GM18498 (cell line): ENCODE results near the gene SLC44A4.
A peak's percentile ranks its signal among the peaks of the same experiment; 100 is the strongest.

Source experiments
- ATAC-seq: cut with Tn5 transposase; IDR thresholded peaks from one replicate; pipeline ENCODE4 v1.9.1; 2021; ENCODE audit warnings: mild to moderate bottlenecking, moderate library complexity; ENCODE audit not compliant: unreplicated experiment

Gene SLC44A4

DNA sequence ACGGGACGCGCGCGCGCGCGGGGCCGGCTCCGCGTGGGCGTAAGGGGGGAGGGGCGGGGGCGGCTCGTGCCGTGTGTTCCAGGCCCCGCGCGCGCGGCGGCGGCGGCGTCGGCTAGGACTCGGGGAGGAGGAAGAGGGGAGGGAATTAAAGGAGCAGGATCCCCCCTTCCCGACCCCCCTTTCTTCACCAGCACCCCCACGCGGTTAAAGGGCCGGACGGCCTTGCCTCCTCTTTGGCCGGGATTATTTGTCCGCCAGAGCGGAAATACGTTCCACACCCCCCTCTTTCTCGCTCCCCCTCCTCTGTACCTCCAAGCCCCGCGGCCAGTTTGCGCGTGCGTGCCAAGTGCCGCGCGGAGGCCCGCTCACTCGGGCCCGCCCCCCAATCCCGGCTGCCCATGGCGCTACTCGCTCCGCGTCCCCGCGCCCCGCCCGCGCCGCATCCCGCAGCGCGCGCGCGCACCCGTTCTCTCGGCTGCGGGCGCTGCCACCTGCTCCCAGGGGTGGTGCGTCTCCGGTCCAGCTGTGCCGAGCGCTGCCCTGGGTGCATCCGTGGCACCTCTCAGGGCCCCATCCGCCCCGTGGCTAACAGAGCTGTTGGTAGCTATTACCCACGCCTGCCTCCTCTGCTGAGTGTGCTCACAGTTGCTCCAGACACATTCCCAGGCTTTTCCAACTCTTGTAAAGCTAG lies 23.3 kb upstream of the SLC44A4 start, which contains the start of gene ZBTB12:
TSS of gene ZBTB12 (minus strand) at position 134 of the 691 bp plus-strand sequence. CDS start 781 bp downstream, outside the sequence.
- ATAC-seq: peak; percentile 65

DNA sequence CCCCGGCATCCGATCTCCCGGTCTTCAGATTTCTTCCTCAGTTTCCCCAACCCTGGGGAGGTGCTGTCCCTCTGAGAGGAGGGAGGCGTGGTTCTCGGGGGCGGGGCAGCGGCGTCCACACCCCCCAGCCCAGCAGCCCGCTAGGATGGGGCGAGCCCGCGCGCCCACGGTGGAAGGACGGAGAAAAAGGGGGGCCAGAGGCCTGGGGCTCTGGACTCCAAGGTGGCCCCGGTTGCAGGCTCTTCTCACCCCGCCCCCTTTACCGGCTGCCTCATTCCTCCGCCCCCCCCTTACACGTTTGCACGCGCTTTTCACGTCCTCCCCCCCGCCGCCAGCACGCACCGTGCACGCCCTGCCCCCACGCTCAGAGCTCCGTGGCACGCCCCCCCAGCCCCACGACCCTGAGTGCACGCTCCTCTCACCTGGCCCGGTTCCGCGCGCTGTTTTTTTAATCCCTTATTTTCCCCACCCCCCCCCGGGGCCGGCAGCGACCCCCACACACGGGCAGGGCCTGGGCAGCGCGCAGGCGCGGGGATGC lies 22.7 kb upstream of the SLC44A4 start:
- ATAC-seq: no peak

DNA sequence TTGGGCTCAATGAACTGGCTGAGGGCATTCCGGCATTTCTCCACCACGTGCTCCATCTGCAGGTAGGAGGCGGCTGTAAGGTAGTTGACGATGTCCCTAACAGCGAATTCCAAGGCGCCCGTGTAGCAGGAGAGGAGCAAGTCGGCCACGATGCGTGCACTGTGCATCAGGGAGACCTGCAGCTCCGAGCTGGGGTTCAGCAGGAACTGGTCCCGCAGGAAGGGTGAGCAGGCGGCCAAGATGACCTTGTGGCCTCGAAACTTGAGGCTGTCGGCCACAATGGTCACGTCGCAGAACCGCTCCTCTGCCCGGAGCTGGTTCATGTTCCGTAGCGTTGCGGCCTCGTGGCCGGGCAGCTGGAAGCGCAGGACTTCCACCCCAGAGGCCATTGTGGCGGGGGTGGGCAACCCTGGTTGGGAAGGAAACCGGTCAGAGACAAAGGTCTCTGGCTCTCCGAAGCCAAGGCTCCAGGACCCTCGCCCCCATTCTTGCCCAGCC lies 22.2 kb upstream of the SLC44A4 start:
- no peak for ATAC-seq

DNA sequence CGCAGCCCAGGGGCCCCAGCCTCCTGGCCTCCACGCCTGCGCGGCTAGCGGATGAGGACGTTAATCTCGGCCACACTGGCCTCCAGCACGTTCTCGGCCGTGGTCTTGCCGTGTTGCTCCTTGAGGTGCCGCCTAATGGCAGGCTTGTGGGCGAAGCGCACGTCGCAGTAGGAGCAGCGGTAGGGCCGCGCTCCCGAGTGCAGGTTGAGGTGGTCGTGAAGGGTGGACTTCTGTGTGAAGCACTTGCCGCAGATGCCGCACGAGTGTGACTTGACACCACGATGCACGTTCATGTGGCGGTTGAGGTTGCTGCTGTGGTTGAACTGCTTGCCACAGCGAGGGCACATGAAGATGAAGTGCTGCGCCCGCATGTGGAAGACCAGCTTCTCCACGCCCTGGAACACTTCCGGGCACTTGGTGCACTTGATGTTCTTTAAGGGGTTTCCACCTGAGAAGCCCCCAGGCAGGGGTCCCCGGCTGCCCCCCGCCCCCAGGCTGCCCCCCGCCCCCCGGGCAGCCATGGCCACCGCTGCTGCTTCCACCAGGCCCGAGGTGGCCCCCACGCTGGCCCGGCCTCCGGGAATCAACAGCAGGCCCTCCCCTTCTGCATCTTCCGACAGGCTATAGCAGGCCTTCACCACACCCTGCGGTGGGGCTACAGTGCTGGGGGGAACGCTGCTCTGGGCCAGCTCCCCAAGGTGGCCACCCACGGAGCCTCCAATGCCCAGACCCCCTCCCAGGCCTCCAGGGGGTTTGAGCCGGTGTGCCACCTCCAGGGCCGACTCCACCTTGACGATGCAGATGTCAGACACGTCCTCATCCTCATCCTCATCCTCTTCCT lies 21.3 kb upstream of the SLC44A4 start:
- ATAC-seq: no peak

DNA sequence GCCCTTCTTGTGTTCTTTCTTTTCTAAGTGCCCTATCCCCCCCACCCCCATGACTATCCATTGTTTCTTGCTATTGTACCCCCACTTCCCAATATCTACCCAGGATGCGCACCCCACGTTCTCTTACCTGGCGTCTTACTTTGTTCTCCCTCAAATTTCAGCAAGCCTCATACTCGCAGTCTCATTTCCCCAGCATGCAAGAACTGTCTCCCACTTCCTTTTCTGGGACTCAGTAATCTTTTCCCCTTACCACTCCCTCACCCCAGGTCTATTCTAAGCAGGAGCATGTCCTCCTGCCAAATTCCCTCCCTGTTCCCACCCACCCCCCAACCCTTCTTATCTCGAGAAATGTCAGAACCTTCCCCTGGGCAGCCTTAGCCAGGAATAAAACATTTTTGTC lies 20.4 kb upstream of the SLC44A4 start:
- ATAC-seq: no peak

DNA sequence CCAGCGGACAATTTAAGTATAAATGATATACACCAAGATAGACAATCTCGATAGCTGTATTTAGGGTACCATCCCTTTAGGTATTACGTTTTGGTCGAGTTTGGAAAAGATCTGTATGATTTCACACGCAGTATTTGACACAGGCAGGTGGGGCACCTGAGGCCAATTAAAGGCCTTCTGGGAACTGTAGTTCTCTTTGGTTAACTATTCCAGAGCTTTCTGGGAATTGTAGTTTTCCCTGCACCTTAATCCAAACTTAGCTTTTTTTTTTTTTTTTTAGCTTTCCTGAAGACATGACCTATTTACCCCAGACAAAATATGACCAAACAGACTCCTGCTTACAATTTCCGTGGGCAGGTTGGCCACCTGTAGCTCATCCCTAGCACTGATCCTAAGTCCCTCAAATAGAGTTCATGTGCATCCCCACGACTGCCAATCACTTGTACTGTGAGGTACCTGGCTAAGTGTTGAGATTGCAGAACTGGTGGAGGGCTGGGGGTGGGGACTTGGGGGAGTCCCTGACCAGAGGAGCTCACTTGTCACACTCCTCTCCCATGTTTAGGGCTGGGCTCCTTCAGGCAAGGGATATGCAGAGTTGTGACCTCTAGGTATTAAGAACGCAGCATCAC lies 19.7 kb upstream of the SLC44A4 start:
- ATAC-seq: peak; percentile 19

DNA sequence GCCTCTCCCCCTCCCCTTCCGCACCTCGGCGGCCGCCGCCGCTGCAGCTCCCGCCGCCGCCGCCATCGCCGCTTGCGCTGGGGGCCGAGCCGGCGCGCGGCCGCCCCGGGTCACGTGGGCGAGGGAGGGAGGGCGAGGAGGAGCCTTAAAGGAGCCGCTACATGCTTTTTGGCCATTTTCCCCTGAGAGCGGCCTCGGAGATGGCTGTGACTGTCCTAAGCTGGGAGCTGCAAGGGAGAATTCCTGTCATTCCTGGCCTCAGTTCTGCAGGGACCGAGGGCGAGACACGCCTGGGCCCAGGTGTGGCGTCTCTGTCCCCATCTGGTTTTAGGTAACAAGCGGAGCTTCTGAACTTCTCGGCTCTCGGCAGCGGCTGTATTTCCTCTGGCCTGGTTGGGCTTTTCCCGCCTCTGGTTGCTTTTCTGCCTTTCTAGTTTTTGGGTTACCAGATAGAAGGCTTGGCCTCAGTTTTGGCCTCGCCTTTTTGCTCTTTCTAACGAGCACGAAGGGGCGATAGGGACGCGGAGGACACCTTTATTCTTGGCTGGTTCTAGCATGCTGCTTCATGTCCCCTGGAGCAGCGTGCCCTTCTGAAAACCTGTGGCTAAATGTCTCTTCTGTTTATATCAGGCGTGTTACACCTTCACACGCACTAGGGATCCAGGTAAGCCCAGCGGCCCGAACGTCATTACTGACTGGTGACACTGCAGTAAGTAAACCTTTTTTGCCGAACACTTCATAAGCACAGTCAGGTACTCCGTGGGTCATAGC lies 19.0 kb upstream of the SLC44A4 start, which contains the start of gene EHMT2:
TSS of gene EHMT2 (minus strand) at position 87 of the 771 bp plus-strand sequence. CDS start at position 66, 21 bp downstream.
- ATAC-seq: peak; percentile 57

DNA sequence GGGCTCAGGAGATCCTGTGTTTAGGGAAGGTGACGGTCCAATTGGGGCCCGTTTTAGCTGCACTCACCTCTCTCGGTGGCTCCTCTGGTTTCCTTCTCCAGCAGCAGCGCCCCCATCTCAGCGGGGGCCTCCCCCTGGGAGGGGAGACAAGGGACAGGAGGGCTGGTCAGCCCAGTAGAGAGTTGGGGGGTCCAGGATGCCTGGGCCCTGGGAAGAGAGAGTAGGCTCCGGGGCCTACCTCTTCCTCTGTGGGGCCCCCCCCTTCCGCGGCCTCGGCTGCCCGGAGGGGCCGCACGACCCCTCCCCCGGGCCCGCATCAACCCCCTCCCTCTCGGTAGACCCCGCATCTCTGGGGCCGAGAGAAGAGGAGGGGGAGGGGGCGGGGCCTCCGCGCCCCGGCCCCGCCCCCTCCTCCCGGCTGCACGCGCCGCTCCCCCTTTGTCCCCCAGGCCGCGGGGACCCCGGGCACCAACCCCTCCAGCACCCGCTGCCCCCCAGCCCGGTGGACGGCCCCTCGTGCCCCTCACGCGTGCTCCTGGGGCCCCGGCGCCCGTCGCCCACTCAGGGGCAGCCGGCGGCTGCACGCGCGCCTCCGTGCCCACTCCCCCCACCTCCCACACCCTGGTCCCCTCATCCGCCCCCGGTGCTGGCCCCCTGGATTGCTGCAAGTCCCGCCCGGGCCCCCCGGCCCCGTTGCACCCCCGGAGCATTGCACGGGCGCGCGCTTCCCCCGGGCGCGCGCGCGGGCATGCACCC lies 18.2 kb upstream of the SLC44A4 start:
- no peak for ATAC-seq

DNA sequence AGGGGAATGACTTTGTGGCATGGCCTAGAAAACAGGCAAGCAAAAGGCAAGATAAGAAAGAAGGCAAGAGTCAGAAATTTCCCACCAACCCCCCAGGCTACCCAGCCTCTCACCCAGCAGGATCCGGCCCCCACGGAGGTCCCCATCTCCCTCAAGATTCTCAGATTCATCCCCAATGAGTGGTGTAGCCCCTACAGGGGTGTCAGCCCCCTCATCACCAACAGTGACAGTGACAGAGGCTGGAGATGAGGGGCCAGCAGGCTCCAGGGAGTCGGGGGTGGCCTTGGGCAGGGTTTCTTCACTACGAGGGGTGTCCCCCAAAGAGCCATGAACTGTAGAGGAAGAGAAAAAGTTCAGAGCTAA lies 17.7 kb upstream of the SLC44A4 start:
- no peak for ATAC-seq

DNA sequence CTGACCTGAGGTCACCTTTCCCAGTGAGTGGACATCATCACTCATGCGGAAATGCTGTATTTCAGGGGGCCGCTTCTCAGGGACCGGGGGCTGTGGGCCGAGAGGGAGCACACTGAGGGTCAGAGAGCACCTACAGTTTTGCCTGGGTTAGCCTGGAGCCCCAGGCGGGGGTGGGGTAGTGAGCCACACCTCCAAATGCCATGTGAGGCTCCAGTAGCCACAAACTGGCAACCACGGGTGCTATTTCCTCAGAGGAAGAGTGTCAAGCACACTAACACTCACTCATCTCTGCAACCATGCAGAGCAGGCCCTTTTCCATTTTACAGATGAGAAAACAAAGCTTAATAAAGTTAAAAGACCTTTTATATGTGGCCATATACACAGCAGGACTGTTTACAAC lies 14.0 kb upstream of the SLC44A4 start:
- ATAC-seq: no peak

DNA sequence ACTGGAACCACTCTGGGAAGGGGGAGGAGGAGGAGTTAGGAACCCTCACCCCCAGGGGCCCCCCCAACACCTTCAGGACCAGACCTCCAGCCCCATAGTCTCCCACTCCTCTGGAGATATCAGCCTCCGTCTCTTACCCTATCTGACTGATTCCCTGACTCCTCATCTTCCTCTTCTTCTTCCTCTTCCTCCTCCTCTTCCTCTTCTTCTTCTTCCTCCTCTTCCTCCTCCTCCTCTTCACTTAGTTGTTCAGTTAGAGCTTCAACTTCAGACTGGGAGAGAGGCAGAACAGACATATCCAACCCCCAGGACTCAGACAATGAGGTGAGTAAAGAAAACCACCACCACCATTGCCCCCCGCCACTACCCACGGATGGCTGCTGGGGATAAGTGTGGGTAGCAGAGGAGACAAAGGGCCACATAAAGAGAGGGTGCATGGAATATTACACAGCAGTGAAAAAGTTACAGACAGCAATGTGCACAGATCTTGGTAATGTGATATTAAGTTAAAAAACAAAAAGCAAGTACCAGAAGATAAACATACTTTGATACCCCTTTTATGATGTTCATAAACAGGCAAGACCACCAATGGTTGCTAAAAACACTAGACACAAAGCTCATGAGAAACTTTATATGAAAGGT lies 10.7 kb upstream of the SLC44A4 start:
- no peak for ATAC-seq

DNA sequence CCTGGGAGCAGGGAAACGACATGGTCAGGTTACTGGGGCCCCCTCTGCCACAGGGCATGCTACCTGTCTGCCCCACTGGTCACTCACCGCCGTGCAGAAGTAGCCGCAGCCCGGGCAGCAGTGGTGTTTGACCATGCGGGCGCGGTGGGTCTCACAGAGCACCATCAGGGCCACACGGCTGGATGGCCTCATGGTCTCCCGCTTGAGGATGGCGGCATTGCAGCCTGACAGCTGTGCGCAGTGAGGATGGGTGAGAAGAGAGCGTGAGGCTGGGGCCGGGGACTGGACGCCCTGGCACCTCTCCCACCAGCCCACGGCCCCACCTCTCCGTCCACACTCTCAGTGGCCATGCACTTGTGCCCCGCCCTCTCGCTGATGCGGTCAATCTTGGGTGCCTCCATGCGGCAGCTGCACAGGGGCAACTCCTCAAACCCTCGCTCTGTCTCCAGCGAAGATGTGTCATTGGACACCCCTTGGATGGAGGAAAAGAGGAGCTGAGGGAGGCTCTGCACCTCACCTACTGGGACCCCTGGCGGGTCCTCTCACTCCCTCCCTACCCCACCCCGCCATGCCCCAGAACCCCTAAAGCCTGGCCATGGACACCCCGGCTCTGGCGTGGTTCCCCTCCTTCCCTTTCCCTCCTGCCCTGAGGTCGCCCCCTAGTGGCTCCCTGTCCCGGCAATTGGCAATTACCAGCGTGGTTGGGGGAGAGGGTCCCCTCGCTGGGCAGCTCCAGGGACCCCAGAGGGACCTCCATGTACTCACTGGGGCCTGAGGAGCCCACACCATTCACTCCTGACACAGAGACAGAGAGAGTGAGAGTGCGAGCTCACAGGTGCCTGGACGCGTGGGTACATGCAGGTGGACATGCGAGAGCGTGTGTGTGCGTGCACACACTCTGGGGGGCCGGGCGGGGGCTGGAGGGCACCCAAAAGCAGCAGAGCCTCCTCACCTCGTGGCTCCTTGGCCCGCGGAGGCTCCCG lies 9.8 kb upstream of the SLC44A4 start:
- ATAC-seq: no peak

DNA sequence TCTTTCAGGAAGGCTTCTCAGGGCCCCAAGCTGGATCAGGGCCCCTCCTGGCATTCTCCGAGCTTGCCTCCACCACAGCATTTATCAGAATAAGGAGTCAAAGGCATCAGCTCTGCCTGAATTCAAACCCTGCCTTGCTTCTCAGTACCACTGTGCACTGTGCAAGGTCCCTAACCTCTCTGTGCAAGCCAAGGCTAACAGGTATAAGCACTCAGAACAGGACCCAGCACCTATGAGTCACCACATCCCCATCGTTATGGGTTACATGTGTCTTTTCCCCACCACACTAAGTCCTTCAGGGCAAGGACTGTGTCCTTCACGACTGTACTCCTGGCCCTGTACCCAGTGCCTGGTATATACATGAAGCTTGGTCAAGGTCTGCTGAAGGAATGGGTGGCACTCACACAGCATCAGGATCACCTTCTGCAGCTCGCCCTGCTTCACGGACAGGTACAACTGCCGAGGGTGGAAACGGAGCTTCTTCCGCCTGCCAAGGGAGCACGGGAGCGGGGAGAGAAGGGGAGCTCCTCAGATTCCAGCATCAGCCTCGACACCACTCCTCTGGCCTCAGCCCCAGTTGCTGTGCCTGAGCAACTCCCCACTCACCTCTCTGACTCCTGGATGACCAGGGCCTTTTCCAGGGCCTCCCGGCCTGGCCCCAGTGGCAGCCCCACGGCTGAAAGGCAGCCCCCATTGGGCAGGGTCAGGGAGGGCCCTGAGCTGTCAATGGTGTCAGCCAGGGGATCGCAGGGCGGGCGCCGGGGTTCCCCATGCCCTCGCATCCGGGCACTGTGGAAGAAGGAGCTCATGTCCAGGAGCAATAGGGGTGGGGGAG lies 8.6 kb upstream of the SLC44A4 start:
- ATAC-seq: no peak

DNA sequence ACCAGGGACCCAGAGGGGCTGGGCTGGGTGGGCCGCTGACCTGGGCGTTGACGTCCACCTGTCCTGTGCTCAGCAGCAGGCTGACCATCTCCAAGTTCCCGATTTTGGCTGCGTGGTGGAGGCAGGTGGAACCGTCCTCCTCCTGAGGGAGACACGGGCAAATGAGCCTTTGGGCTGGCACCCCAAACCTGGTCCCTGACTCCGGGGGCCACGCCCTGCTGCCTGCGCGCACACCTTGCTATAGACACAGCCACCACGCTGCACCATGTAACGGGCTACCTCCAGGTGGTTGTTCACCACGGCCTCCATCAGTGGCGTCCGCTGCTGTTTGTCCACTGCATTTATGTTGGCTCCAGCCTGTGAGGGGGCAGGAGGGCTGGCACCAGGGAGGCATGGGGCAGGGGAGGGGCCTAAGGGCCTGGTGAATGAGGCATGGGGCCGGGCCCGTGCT lies 7.8 kb upstream of the SLC44A4 start:
- ATAC-seq: no peak

DNA sequence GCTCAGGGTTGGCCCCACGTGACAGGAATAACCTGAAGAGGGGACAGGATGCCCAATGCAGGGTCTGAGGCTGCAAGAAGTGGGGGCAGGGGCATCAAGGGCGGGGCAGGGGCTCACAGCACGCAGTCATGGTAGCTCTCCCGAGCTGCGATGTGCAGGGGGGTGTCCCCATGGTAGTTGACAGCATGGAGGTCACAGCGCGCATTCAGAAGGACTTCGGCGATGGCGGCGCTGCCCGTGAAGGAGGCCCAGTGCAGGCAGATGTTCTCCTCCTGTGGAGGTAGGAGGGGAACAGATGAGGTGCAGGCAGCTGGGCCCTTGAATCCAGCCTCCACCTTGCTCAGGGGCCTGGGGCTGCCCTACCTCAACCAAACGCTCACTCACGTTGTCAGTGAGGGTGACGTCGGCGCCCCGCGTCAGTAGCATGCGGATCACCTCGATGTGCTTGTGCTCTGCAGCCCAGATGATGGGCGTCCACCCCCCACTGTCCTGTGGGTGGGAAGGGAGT lies 5.8 kb upstream of the SLC44A4 start:
- no peak for ATAC-seq

DNA sequence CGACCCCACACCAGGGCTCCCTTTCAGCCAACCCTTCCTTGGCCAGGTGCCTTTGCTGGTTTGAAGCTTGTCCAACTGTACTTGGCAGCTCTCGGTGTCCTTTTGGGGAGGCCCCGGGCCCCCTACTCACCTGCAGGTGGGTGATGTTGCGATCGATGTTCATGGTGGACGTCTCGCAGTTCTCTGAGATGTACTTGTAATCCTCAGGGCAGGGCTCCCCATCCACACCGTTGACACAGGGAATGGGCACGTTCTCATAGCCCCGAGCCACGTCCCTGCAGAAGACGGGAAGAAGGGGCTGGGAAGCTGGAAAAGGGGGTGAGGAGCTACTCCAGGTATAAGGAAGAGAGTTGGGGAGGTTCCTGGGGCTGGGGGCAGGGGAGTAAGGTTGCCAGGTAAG lies 4.9 kb upstream of the SLC44A4 start:
- ATAC-seq: no peak

DNA sequence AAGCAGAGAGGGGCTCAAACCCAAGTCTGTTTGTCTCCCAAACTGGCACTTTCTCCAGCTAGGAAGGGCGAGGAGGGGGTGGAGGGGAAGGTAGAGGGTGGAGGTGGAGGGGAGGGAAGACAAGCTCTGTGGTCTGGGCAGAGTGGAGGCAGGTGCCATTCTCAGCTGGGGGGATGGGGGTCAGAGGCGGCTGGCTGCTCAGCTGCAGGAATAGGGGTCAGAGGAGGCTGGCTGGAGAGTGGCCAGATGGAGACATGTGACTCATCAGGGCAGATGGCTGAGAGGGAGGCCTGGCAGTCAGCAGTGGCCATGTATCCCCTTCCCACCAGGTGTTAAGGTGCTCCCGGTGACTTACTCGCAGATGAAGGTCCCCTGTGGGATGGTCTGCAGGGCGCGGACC lies 3.5 kb upstream of the SLC44A4 start:
- ATAC-seq: no peak
